Measurements from ENCODE around the gene MAGIX. TPM values are rescaled to one million over a fixed set of nuclear protein-coding genes. Genes with fewer than 3 reads are reported as not detected.

MAGIX gene
- total and polyA plus RNA-seq, 3 donors from 2014 or later: 0.90 to 3.1 (median 1.1) TPM

DNA sequence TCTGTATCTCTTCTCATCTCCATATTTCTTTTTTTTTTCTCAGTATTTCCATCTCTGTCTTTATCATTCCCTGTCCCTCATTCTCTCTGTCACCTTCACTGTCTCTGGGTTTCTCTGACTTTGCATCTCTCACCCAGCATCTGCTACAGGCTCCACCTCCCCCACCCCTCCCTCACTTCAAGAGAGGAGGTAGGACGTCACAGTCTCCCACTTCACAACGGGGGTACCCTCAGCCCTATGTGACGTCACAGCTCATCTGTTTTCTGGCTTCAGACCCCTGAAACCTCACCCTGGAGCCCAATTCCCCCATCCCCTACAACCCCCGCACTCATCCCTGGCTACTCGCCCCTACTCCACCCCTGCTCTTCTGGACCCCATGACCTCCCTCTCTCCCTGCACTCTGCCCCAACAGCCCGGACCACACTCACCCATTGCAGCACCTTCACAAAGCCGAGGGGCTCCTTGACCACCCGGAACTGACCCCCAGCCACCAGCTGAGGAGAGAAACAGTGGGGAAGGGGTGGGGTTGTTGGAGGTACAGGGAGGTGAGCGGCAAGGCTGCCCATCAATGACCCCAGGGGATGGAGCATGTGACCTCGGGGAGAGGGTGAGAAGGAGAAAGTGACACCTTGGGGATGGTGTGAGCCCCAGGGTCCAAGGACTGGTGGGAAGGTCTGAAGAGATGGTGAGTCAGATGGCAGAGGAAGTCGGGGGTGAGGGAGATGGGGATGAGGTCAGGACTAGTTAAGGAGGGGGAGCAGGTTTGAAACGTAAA, 36.2 kb downstream of the MAGIX start:
- 18 to 26% methylated on average over 5 to 11 of the region's 12 CpGs for WGBS, 2 donors
- Histone ChIP-seq H3K4me3 (no peak overlapping the region), H3K27me3 (no peaks in the 10 kb centered on the region), H3K4me1 (no peaks in the 10 kb centered on the region), H3K27ac (no peak overlapping the region), H3K36me3 (ENCODE audit: low read depth, missing control alignments) (no peaks in the 10 kb centered on the region), H3K9me3 (no peaks in the 10 kb centered on the region)
- intact Hi-C loops (cut with DNase I; ENCODE audit: low total_unique reads): no loop called here
- no peak for DNase-seq
- TF ChIP-seq POLR2A (IDR thresholded peaks at IDR 0.05): no peak
- TF ChIP-seq, protein P1, sequence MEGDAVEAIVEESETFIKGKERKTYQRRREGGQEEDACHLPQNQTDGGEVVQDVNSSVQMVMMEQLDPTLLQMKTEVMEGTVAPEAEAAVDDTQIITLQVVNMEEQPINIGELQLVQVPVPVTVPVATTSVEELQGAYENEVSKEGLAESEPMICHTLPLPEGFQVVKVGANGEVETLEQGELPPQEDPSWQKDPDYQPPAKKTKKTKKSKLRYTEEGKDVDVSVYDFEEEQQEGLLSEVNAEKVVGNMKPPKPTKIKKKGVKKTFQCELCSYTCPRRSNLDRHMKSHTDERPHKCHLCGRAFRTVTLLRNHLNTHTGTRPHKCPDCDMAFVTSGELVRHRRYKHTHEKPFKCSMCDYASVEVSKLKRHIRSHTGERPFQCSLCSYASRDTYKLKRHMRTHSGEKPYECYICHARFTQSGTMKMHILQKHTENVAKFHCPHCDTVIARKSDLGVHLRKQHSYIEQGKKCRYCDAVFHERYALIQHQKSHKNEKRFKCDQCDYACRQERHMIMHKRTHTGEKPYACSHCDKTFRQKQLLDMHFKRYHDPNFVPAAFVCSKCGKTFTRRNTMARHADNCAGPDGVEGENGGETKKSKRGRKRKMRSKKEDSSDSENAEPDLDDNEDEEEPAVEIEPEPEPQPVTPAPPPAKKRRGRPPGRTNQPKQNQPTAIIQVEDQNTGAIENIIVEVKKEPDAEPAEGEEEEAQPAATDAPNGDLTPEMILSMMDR (IDR thresholded peaks at IDR 0.05): no peak

DNA sequence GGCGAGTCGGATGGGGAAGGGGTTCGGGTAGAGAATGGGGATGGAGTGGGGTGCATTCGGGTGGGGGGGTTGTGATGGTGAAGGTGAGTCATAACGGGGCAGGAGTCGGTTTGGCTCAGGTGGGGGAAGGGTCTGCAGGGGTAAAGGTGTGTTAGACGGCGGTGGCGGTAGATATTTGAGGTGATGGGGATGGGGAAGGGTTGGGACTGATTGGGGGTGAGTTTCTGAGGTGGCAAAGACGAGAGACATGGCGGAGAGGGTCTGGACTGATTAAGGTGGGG, 36.7 kb downstream of the MAGIX start:
- no peak for TF ChIP-seq POLR2A (IDR thresholded peaks at IDR 0.05)
- TF ChIP-seq, protein P1 (IDR thresholded peaks at IDR 0.05): no peak
- Histone ChIP-seq H3K4me3 (no peak overlapping the region), H3K4me1 (no peaks in the 10 kb centered on the region), H3K9me3 (no peaks in the 10 kb centered on the region), H3K36me3 (ENCODE audit: low read depth, missing control alignments) (no peaks in the 10 kb centered on the region), H3K27ac (no peak overlapping the region), H3K27me3 (no peaks in the 10 kb centered on the region)
- WGBS, 2 donors: 6 to 11% methylated on average over 10 to 11 of the region's 11 CpGs
- no peak for DNase-seq
- intact Hi-C loops (cut with DNase I; ENCODE audit: low total_unique reads): no loop called here

DNA sequence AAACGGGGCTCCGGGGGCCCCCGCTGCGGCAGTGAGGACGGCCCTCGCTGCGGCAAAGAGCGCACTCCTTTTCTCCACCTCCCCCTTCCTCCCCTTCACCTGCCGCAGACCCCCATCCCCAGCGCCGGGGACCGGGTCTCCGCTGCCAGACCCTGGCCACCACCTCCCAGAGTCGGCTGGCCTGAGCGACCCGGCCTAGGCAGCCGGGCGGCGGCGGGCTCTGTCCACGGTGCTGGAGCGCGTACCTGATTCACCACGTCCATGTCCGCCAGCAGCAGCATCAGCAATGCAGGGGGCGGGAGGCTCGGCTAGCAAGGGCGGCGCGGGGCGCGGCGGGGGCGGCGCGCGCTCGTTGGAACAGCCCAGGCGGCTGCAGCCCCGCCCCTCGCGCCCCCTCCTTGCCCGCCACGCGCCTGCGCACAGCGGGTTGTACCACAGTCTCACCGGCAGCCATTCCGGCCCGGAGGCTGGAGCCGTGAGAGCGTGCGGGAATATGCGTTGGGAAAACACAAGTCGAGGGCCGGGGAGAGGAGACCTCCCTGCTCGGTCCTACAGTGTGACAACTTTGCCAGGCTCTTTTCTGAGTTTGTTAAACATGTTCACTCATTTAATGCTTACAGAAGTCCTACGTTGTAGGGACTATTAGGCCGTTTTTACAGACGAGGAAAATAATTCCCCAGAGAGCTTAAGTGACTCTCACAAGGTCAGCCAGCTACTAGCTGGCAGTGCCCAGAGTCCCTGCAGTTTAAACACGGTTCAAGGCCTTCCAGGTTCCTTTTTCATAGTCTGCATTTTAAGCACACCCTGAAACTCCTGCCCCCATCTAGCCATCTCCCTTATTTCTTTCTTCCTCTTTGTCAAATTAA, 37.6 kb downstream of the MAGIX start, which contains the start of gene SYP:
SYP (minus strand) TSS at position 288 of the 866 bp plus-strand sequence; CDS start at position 281, 7 bp downstream.
- peak; percentile 95 for DNase-seq
- WGBS, 2 donors: 0 to 1% methylated on average over 4 to 45 of the region's 61 CpGs
- Histone ChIP-seq H3K27ac (peak within 1 kb of the TSS; percentile 44 to 72), H3K4me3 (peak within 1 kb of the TSS in 1 of 2 donors; percentile 43), H3K36me3 (ENCODE audit: low read depth, missing control alignments) (no peaks in the 10 kb centered on the region), H3K9me3 (no peaks in the 10 kb centered on the region), H3K4me1 (no peaks in the 10 kb centered on the region), H3K27me3 (no peaks in the 10 kb centered on the region)
- TF ChIP-seq POLR2A (IDR thresholded peaks at IDR 0.05): peak; percentile 24
- TF ChIP-seq, protein P1 (IDR thresholded peaks at IDR 0.05): no peak
- intact Hi-C loops (cut with DNase I; ENCODE audit: low total_unique reads): no loop called here

DNA sequence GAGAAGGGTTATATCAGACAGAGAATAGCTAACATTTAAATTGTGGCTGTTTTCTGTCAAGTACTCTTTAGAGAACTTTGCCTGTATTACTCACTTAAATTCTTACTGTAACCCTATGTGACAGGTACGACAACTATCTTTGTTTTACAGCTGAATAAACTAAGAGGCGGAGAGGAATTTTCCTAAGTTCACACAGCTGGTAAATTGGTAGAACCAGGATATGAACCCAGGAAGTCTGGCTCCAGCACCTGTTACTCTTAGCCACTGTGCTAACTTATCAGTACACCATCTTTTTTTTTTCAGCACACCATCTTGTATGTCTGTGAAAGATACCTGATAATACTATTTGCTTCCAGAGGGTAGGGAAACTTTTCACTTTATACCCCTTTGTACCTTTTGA, 39.5 kb downstream of the MAGIX start:
- H3K4me3 ChIP-seq: no peak overlapping the region
- 93 to 94% methylated on average over 2 of the region's 2 CpGs for WGBS, 2 donors
- intact Hi-C loops (cut with DNase I; ENCODE audit: low total_unique reads): no loop called here
- H3K27ac ChIP-seq: no peak overlapping the region
- H3K9me3 ChIP-seq: no peaks in the 10 kb centered on the region
- TF ChIP-seq POLR2A (IDR thresholded peaks at IDR 0.05): no peak
- TF ChIP-seq, protein P1 (IDR thresholded peaks at IDR 0.05): no peak
- no peaks in the 10 kb centered on the region for H3K4me1 ChIP-seq
- H3K36me3 ChIP-seq (ENCODE audit: low read depth, missing control alignments): no peaks in the 10 kb centered on the region
- no peaks in the 10 kb centered on the region for H3K27me3 ChIP-seq
- DNase-seq: no peak

Measured in testis (tissue), 3 donors.